WTC11 (cell line): ENCODE data around the gene MAP4K1. TPM values are rescaled to one million over a fixed set of nuclear protein-coding genes. Genes with fewer than 3 reads are reported as not detected.

ENCODE experiments used
- ATAC-seq: fragments of 200-7000 bp; cut with Tn5 transposase; 2 replicates; pipeline ENCODE4 v1.10.0; 2021; ENCODE audit warnings: mild to moderate bottlenecking, moderate library complexity
- CTCF ChIA-PET: fragments of 300-600 bp; sonication (Branson Sonifier 250); formaldehyde crosslinking; loops from one replicate; lab custom pipeline; 2021; ENCODE audit warnings: antibody characterized with exemption; lab: Charles Lee
- POLR2A ChIA-PET: fragments of 350-600 bp; sonication (Branson Sonifier 250); formaldehyde crosslinking; loops from one replicate; lab custom pipeline; 2021; ENCODE audit warnings: antibody characterized with exemption; lab: Charles Lee
- DNase-seq: peaks from one replicate; pipeline ENCODE4 v3.0.0; 2021; ENCODE audit warnings: low spot score
- H3K27ac Mint-ChIP-seq: 2 replicates; pipeline ENCODE4 v1.8.0; 2021; ENCODE audit warnings: mixed read lengths
- H3K27me3 Mint-ChIP-seq: 2 replicates; pipeline ENCODE4 v1.8.0; 2021; ENCODE audit warnings: low read depth, mild to moderate bottlenecking, moderate library complexity, mixed read lengths
- H3K36me3 Mint-ChIP-seq: 2 replicates; pipeline ENCODE4 v1.8.0; 2021; ENCODE audit warnings: mixed read lengths
- H3K4me1 Mint-ChIP-seq: 2 replicates; pipeline ENCODE4 v1.8.0; 2022; ENCODE audit warnings: mixed read lengths
- H3K4me3 Mint-ChIP-seq: 2 replicates; pipeline ENCODE4 v1.8.0; 2021; ENCODE audit warnings: mild to moderate bottlenecking, moderate library complexity, mixed read lengths
- H3K9me3 Mint-ChIP-seq: 2 replicates; pipeline ENCODE4 v1.8.0; 2021; ENCODE audit warnings: mixed read lengths
- AFF4 ChIP-seq: sonication (generic); formaldehyde crosslinking; IDR thresholded peaks from 2 replicates; pipeline ENCODE4 v1.8.1; 2023; ENCODE audit warnings: mild to moderate bottlenecking, missing genetic modification reagents, borderline replicate concordance
- ARID4B ChIP-seq: sonication (generic); formaldehyde crosslinking; IDR thresholded peaks from 2 replicates; pipeline ENCODE4 v1.8.0; 2023; ENCODE audit warnings: missing genetic modification reagents, mild to moderate bottlenecking, borderline replicate concordance
- ATF6 ChIP-seq: sonication (generic); formaldehyde crosslinking; IDR thresholded peaks from 2 replicates; pipeline ENCODE4 v1.8.1; 2023; ENCODE audit warnings: mild to moderate bottlenecking, missing genetic modification reagents
- CREM ChIP-seq: sonication (generic); formaldehyde crosslinking; IDR thresholded peaks from 2 replicates; pipeline ENCODE4 v1.8.1; 2022; ENCODE audit warnings: mild to moderate bottlenecking, missing genetic modification reagents, moderate library complexity
- ETV6 ChIP-seq: sonication (generic); formaldehyde crosslinking; IDR thresholded peaks from 2 replicates; pipeline ENCODE4 v1.8.1; 2022; ENCODE audit warnings: mild to moderate bottlenecking, missing genetic modification reagents
- GRHL2 ChIP-seq: fragments of 250-450 bp; sonication (Bioruptor Pico); IDR thresholded peaks from 2 replicates; pipeline ENCODE4 v1.8.0; 2022; ENCODE audit warnings: mild to moderate bottlenecking, moderate library complexity; ENCODE audit not compliant: insufficient replicate concordance, severe bottlenecking
- GTF2I ChIP-seq: fragments of 250-450 bp; sonication (Bioruptor Pico); conservative IDR thresholded peaks from 2 replicates; pipeline ENCODE4 v1.4.0; 2021; ENCODE audit warnings: mild to moderate bottlenecking
- IRF1 ChIP-seq: sonication (generic); formaldehyde crosslinking; IDR thresholded peaks from 2 replicates; pipeline ENCODE4 v1.8.0; 2023; ENCODE audit warnings: missing genetic modification reagents
- IRF2 ChIP-seq: sonication (generic); formaldehyde crosslinking; IDR thresholded peaks from 2 replicates; pipeline ENCODE4 v1.8.0; 2022; ENCODE audit warnings: low read depth, missing genetic modification reagents, borderline replicate concordance
- NFATC4 ChIP-seq: fragments of 250-450 bp; sonication (Bioruptor Pico); IDR thresholded peaks from 2 replicates; pipeline ENCODE4 v1.9.0; 2021; ENCODE audit warnings: mild to moderate bottlenecking
- NFE2L1 ChIP-seq: sonication (generic); formaldehyde crosslinking; IDR thresholded peaks from 2 replicates; pipeline ENCODE4 v1.8.1; 2023; ENCODE audit warnings: missing genetic modification reagents
- TEAD4 ChIP-seq: sonication (generic); formaldehyde crosslinking; IDR thresholded peaks from 2 replicates; pipeline ENCODE4 v1.8.0; 2022; ENCODE audit warnings: mild to moderate bottlenecking, missing genetic modification reagents
- ZBTB43 ChIP-seq: sonication (generic); formaldehyde crosslinking; IDR thresholded peaks from 2 replicates; pipeline ENCODE4 v1.8.1; 2023; ENCODE audit warnings: mild to moderate bottlenecking, missing genetic modification reagents
- ZNF219 ChIP-seq: sonication (generic); formaldehyde crosslinking; IDR thresholded peaks from 2 replicates; pipeline ENCODE4 v1.8.0; 2023; ENCODE audit warnings: missing genetic modification reagents, mild to moderate bottlenecking, borderline replicate concordance
- ZNF281 ChIP-seq: sonication (generic); formaldehyde crosslinking; IDR thresholded peaks from 2 replicates; pipeline ENCODE4 v1.8.0; 2023; ENCODE audit warnings: mild to moderate bottlenecking, missing genetic modification reagents
- total RNA-seq: library from RNA; stranded (reverse); gene quantifications from 3 replicates; pipeline ENCODE4 v1.2.3, GENCODE V29; 2021

Gene MAP4K1
- total RNA-seq, 1 experiment from 2014 or later, result 14.0 TPM

- TF ChIP-seq AFF4 (CRISPR knock-in tag) (no peak), IRF1 (CRISPR knock-in tag) (no peak), ZNF219 (CRISPR knock-in tag) (no peak), ATF6 (CRISPR knock-in tag) (no peak), NFE2L1 (CRISPR knock-in tag) (no peak), ZNF281 (CRISPR knock-in tag) (no peak), GRHL2 (no peak), ARID4B (no peak), NFATC4 (CRISPR knock-in tag) (no peak), TEAD4 (no peak)
These were observed 68.7 kb downstream of the MAP4K1 start (continued) for GRCh38 chr19:38549061-38549460.

- Mint-ChIP-seq H3K27me3 (no peaks in the 10 kb centered on the region), H3K4me1 (peaks cover 13% of the 10 kb centered on the region), H3K36me3 (peaks cover 19% of the 10 kb centered on the region), H3K9me3 (peaks cover 10% of the 10 kb centered on the region), H3K27ac (no peak overlapping the region), H3K4me3 (no peak overlapping the region)
- ATAC-seq (no peak), DNase-seq (no peak)
- POLR2A ChIA-PET, result interaction anchor here (0.7 kb wide), 1 partner anchor 243 kb away, joined by 3 read pairs; no protein-coding TSS in a partner anchor
- CTCF ChIA-PET, result no interaction called here
- TF ChIP-seq CREM (CRISPR knock-in tag) (no peak), ZBTB43 (CRISPR knock-in tag) (no peak), IRF1 (CRISPR knock-in tag) (no peak), ZNF281 (CRISPR knock-in tag) (no peak), IRF2 (CRISPR knock-in tag) (no peak), GTF2I (no peak), GRHL2 (no peak), ETV6 (CRISPR knock-in tag) (no peak)
These were observed 70.3 kb downstream of the MAP4K1 start for GRCh38 chr19:38547421-38547820.
